OCI-LY1 (cell line): ENCODE measurements around the gene ZNF853.
"Not testable (repeated sequence)": the region's sequence is repeated elsewhere in the genome, so short reads cannot be mapped to it uniquely, and the experiment has no call there.

Experiments used
- H2AFZ ChIP-seq: fragments of 200-600 bp; sonication (generic), shearing (Covaris generic); 2 replicates; pipeline ENCODE4 v1.6.0; 2014; ENCODE audit warnings: antibody characterized with exemption, mild to moderate bottlenecking, low read length
- H3F3A ChIP-seq: fragments of 200-600 bp; sonication (generic), shearing (Covaris generic); 2 replicates; pipeline ENCODE4 v1.6.0; 2014; ENCODE audit warnings: mild to moderate bottlenecking, antibody characterized with exemption, low read length, moderate library complexity; ENCODE audit not compliant: insufficient read depth
- H3K27ac ChIP-seq: fragments of 200-600 bp; sonication (generic); 2 replicates; pipeline ENCODE4 v1.5.1; 2014; ENCODE audit warnings: low read length, mixed run types, mild to moderate bottlenecking, low read depth; ENCODE audit not compliant: poor library complexity, severe bottlenecking
- H3K27me3 ChIP-seq: fragments of 200-600 bp; sonication (generic); 2 replicates; pipeline ENCODE4 v1.6.0; 2014; ENCODE audit warnings: antibody characterized with exemption, mild to moderate bottlenecking, low read length, moderate library complexity; ENCODE audit not compliant: insufficient read depth
- H3K36me3 ChIP-seq: fragments of 200-600 bp; sonication (generic); 2 replicates; pipeline ENCODE4 v1.6.1; 2014; ENCODE audit warnings: mild to moderate bottlenecking, antibody characterized with exemption, low read length, moderate library complexity, mixed read lengths; ENCODE audit not compliant: insufficient read depth
- H3K4me1 ChIP-seq: fragments of 200-600 bp; sonication (generic); 2 replicates; pipeline ENCODE4 v1.5.1; 2014; ENCODE audit warnings: mild to moderate bottlenecking, low read length, moderate library complexity; ENCODE audit not compliant: insufficient read depth, severe bottlenecking
- H3K4me2 ChIP-seq: fragments of 200-600 bp; sonication (generic), shearing (Covaris generic); 2 replicates; pipeline ENCODE4 v1.6.1; 2014; ENCODE audit warnings: low read length
- H3K4me3 ChIP-seq: fragments of 200-600 bp; sonication (generic); 2 replicates; pipeline ENCODE4 v1.5.1; 2014; ENCODE audit warnings: low read length, low read depth, mild to moderate bottlenecking, mixed read lengths; ENCODE audit not compliant: poor library complexity, severe bottlenecking
- H3K79me2 ChIP-seq: fragments of 200-600 bp; shearing (Covaris generic); 2 replicates; pipeline ENCODE4 v1.6.1; 2016; ENCODE audit warnings: mixed run types, low read length, mixed read lengths; ENCODE audit not compliant: insufficient read depth
- H3K9ac ChIP-seq: fragments of 200-600 bp; sonication (generic), shearing (Covaris generic); 2 replicates; pipeline ENCODE4 v1.6.1; 2014; ENCODE audit warnings: mild to moderate bottlenecking, low read length, mixed read lengths
- H3K9me2 ChIP-seq: fragments of 200-600 bp; sonication (generic), shearing (Covaris generic); 2 replicates; pipeline ENCODE4 v1.6.1; 2014; ENCODE audit warnings: low read depth, mild to moderate bottlenecking, low read length, mixed read lengths
- H3K9me3 ChIP-seq: fragments of 200-600 bp; shearing (Covaris generic); 2 replicates; pipeline ENCODE4 v1.6.1; 2014; ENCODE audit warnings: low read length, mixed read lengths
- H4K20me1 ChIP-seq: fragments of 200-600 bp; sonication (generic), shearing (Covaris generic); 2 replicates; pipeline ENCODE4 v1.6.0; 2016; ENCODE audit warnings: mild to moderate bottlenecking, low read length; ENCODE audit not compliant: insufficient read depth
- CTCF ChIP-seq: fragments of 200-600 bp; sonication (generic), shearing (Covaris generic); IDR thresholded peaks from 2 replicates; pipeline ENCODE4 v1.5.1; 2017; ENCODE audit warnings: mild to moderate bottlenecking, antibody characterized with exemption, low read length, moderate library complexity, mixed read lengths
- EZH2 ChIP-seq: fragments of 200-600 bp; sonication (generic), shearing (Covaris generic); IDR thresholded peaks from 2 replicates; pipeline ENCODE4 v1.8.0; 2017; ENCODE audit warnings: borderline replicate concordance, mixed run types, mild to moderate bottlenecking, antibody characterized with exemption, low read length, moderate library complexity, mixed read lengths

Gene ZNF853

GRCh38 chr7:6577369-6578113 lies 37.9 kb upstream of the ZNF853 start, which contains the start of gene ZDHHC4:
Gene ZDHHC4, plus strand, starts transcription at chr7:6577454. Its CDS starts 3,108 bp downstream, at chr7:6580562.
- Histone ChIP-seq H2AFZ (no peak within 1 kb of the TSS), H3K4me1 (peaks cover 26% of the 10 kb centered on the region), H3K36me3 (peaks cover 26% of the 10 kb centered on the region), H3K9me3 (no peaks in the 10 kb centered on the region), H3K4me3 (peak within 1 kb of the TSS; percentile 76), H3K27me3 (no peaks in the 10 kb centered on the region), H3K4me2 (peak within 1 kb of the TSS; percentile 62), H3K27ac (peak within 1 kb of the TSS; percentile 51), H3K79me2 (no peaks in the 10 kb centered on the region), H3K9me2 (no peaks in the 10 kb centered on the region), H3F3A (no peaks in the 10 kb centered on the region), H4K20me1 (no peaks in the 10 kb centered on the region), H3K9ac (peak within 1 kb of the TSS; percentile 86)
- TF ChIP-seq EZH2: no peak
- TF ChIP-seq CTCF: no peak

- Histone ChIP-seq H3K27me3 (no peaks in the 10 kb centered on the region), H2AFZ (no peak overlapping the region), H3K4me2 (peak overlapping the region; percentile 62), H3K27ac (peak overlapping the region; percentile 51), H3K9me3 (no peaks in the 10 kb centered on the region), H3K9me2 (no peaks in the 10 kb centered on the region), H4K20me1 (no peaks in the 10 kb centered on the region), H3K79me2 (no peaks in the 10 kb centered on the region), H3K4me1 (peaks cover 26% of the 10 kb centered on the region), H3K36me3 (peaks cover 34% of the 10 kb centered on the region), H3K4me3 (peak overlapping the region; percentile 76), H3K9ac (peak overlapping the region; percentile 86; the same call in 1 of the 2 replicates), H3F3A (no peaks in the 10 kb centered on the region)
- TF ChIP-seq CTCF (no peak), EZH2 (no peak)
These were observed 37.0 kb upstream of the ZNF853 start for GRCh38 chr7:6578114-6579084.

- Histone ChIP-seq H3K4me2 (no peak overlapping the region), H4K20me1 (no peaks in the 10 kb centered on the region)
These were observed 36.0 kb upstream of the ZNF853 start for GRCh38 chr7:6579446-6579845.

GRCh38 chr7:6585746-6586432 lies 29.5 kb upstream of the ZNF853 start:
- not testable (repeated sequence) for H3K27ac ChIP-seq
- H3K36me3 ChIP-seq: peaks cover 71% of the 10 kb centered on the region

More at GRCh38 chr7:6579446-6579845, 36.0 kb upstream of the ZNF853 start:
- no peak for TF ChIP-seq EZH2
- H3K9me3 ChIP-seq: no peaks in the 10 kb centered on the region
- peaks cover 45% of the 10 kb centered on the region for H3K36me3 ChIP-seq
- no peak overlapping the region for H3K4me3 ChIP-seq
- no peaks in the 10 kb centered on the region for H3F3A ChIP-seq
- no peak overlapping the region for H3K27ac ChIP-seq
- H3K9ac ChIP-seq: no peak overlapping the region
- no peaks in the 10 kb centered on the region for H3K9me2 ChIP-seq
- H2AFZ ChIP-seq: no peak overlapping the region
- H3K79me2 ChIP-seq: no peaks in the 10 kb centered on the region
- no peaks in the 10 kb centered on the region for H3K27me3 ChIP-seq
- peaks cover 26% of the 10 kb centered on the region for H3K4me1 ChIP-seq

More at GRCh38 chr7:6585746-6586432, 29.5 kb upstream of the ZNF853 start:
- H3K9me3 ChIP-seq, H2AFZ ChIP-seq, H3K4me3 ChIP-seq, H4K20me1 ChIP-seq, H3F3A ChIP-seq, H3K9me2 ChIP-seq, H3K79me2 ChIP-seq, H3K4me2 ChIP-seq, H3K27me3 ChIP-seq, H3K9ac ChIP-seq: not testable (repeated sequence)
- H3K4me1 ChIP-seq: peaks cover 24% of the 10 kb centered on the region
